ENCODE measurements around the gene IL17REL. TPM values are rescaled to one million over a fixed set of nuclear protein-coding genes. Genes with fewer than 3 reads are reported as not detected.

The IL17REL gene
- total RNA-seq, 1 experiment from 2014 or later: 0.24 TPM

GRCh38 chr22:50017701-50018224, 5.2 kb upstream of the IL17REL start:
- TF ChIP-seq STAT6 (CRISPR knock-in tag; conservative IDR thresholded peaks at IDR 0.05; ENCODE audit: low read depth) (no peak), GTF2I (CRISPR knock-in tag; conservative IDR thresholded peaks at IDR 0.05) (no peak), ZNF219 (CRISPR knock-in tag; IDR thresholded peaks at IDR 0.05; ENCODE audit: borderline replicate concordance) (no peak)
- no peak for DNase-seq (ENCODE audit: low spot score)
- ATAC-seq: no peak
- H3K27me3 Mint-ChIP-seq (ENCODE audit: low read depth): peaks cover 43% of the 10 kb centered on the region
- no peak overlapping the region for H3K27ac Mint-ChIP-seq
- no peaks in the 10 kb centered on the region for H3K4me1 Mint-ChIP-seq
- no peak overlapping the region for H3K4me3 Mint-ChIP-seq
- peaks cover 4% of the 10 kb centered on the region; the same call in 1 of the 2 replicates for H3K9me3 Mint-ChIP-seq
- ChIA-PET CTCF (interaction anchor here (1.0 kb wide), 2 partner anchors 13 to 41 kb away, joined by 4 to 7 read pairs; no protein-coding TSS in a partner anchor), POLR2A (no interaction called here)
- H3K36me3 Mint-ChIP-seq: no peaks in the 10 kb centered on the region

- Mint-ChIP-seq H3K4me3 (no peak overlapping the region), H3K4me1 (0 out of 2 replicates have a peak, but pooled peaks cover 3% of the 10 kb centered on the region), H3K9me3 (peaks cover 4% of the 10 kb centered on the region; the same call in 1 of the 2 replicates), H3K27ac (no peak overlapping the region), H3K36me3 (no peaks in the 10 kb centered on the region), H3K27me3 (ENCODE audit: low read depth) (peaks cover 49% of the 10 kb centered on the region)
- POLR2A ChIA-PET: no interaction called here
- no peak for TF ChIP-seq ZNF396 (CRISPR knock-in tag; IDR thresholded peaks at IDR 0.05; ENCODE audit: borderline replicate concordance)
- ATAC-seq: no peak
- DNase-seq (ENCODE audit: low spot score): no peak
- CTCF ChIA-PET: interaction anchor here (1.0 kb wide), 1 partner anchor 42 kb away, joined by 4 read pairs; no protein-coding TSS in a partner anchor
These were observed 4.6 kb upstream of the IL17REL start for GRCh38 chr22:50016988-50017700.

GRCh38 chr22:50016308-50016987, 3.9 kb upstream of the IL17REL start:
- H3K27me3 Mint-ChIP-seq (ENCODE audit: low read depth): peaks cover 56% of the 10 kb centered on the region

GRCh38 chr22:50015451-50016307, 3.1 kb upstream of the IL17REL start:
- Mint-ChIP-seq H3K4me3 (no peak overlapping the region), H3K4me1 (peaks cover 13% of the 10 kb centered on the region), H3K27me3 (ENCODE audit: low read depth) (peaks cover 61% of the 10 kb centered on the region), H3K9me3 (peaks cover 4% of the 10 kb centered on the region; the same call in 1 of the 2 replicates), H3K27ac (no peak overlapping the region), H3K36me3 (no peaks in the 10 kb centered on the region)
- ATAC-seq: no peak
- CTCF ChIA-PET: interaction anchor here (0.7 kb wide), 1 partner anchor 15 kb away, joined by 3 read pairs; no protein-coding TSS in a partner anchor
- POLR2A ChIA-PET: no interaction called here
- no peak for DNase-seq (ENCODE audit: low spot score)
- TF ChIP-seq E2F4 (CRISPR knock-in tag; IDR thresholded peaks at IDR 0.05; ENCODE audit: borderline replicate concordance, low read depth) (no peak), ATF6 (CRISPR knock-in tag; IDR thresholded peaks at IDR 0.05) (no peak), ZNF532 (CRISPR knock-in tag; IDR thresholded peaks at IDR 0.05; ENCODE audit: borderline replicate concordance) (no peak), FOXJ3 (CRISPR knock-in tag; IDR thresholded peaks at IDR 0.05; ENCODE audit: borderline replicate concordance) (no peak), EMX1 (CRISPR knock-in tag; IDR thresholded peaks at IDR 0.05) (no peak), JAZF1 (CRISPR knock-in tag; IDR thresholded peaks at IDR 0.05) (no peak)

More at GRCh38 chr22:50016308-50016987, 3.9 kb upstream of the IL17REL start:
- ATAC-seq: no peak
- no peak overlapping the region for H3K27ac Mint-ChIP-seq
- peaks cover 4% of the 10 kb centered on the region; the same call in 1 of the 2 replicates for H3K9me3 Mint-ChIP-seq
- peaks cover 9% of the 10 kb centered on the region for H3K4me1 Mint-ChIP-seq
- ChIA-PET CTCF (no interaction called here), POLR2A (no interaction called here)
- no peak for TF ChIP-seq ZNF671 (CRISPR knock-in tag; IDR thresholded peaks at IDR 0.05)
- TF ChIP-seq NFYB (CRISPR knock-in tag; conservative IDR thresholded peaks at IDR 0.05; ENCODE audit: low read depth): no peak
- TF ChIP-seq RORB (CRISPR knock-in tag; IDR thresholded peaks at IDR 0.05): no peak
- no peak overlapping the region for H3K4me3 Mint-ChIP-seq
- no peak for DNase-seq (ENCODE audit: low spot score)
- H3K36me3 Mint-ChIP-seq: no peaks in the 10 kb centered on the region

Data from WTC11 (cell line).